K562 (cell line): ENCODE results near the gene SRGAP3.

Experiments
- MAFK ChIP-seq: IDR thresholded peaks from 2 replicates; pipeline ENCODE4 v1.6.1; 2011; ENCODE audit warnings: low read length, improper control_type of control experiment
- ZNF146 ChIP-seq: IDR thresholded peaks from one replicate; pipeline ENCODE4 v1.6.1; 2018; ENCODE audit warnings: missing compliant biosample characterization; ENCODE audit not compliant: unreplicated experiment

- TF ChIP-seq MAFK: no peak
- TF ChIP-seq ZNF146 (CRISPR knock-in tag): no peak
Observed at GRCh38 chr3:9153904-9154619, 95.4 kb downstream of the SRGAP3 start.
